NCI-H524 treated with DMSO at 0.1 percent for 48 hours (cell line): ENCODE measurements around the gene MYO6.

Source experiments
- DNase-seq: peaks from one replicate; lab custom pipeline; 2025; lab: John Stamatoyannopoulos, UW

MYO6 gene

GRCh38 chr6:75947935-75948334 is 198.9 kb downstream of the MYO6 start:
- no peak for DNase-seq

- DNase-seq = no peak
Observed at GRCh38 chr6:75952128-75952527, 203.1 kb downstream of the MYO6 start.

GRCh38 chr6:75963569-75963968 is 214.5 kb downstream of the MYO6 start:
- DNase-seq = no peak

- no peak for DNase-seq
Observed at GRCh38 chr6:75968143-75968542, 219.1 kb downstream of the MYO6 start.
